Body of pancreas (tissue), 4 donors: ENCODE data around the gene PIK3CD.

Experiments
- POLR2A ChIP-seq, 3 donors: fragments of 450-650 bp; IDR thresholded peaks; one replicate each; pipeline ENCODE4 v1.6.1; 2016; ENCODE audit warnings: antibody characterized with exemption in 3 of 3, mild to moderate bottlenecking in 2 of 3
- TF ChIP-seq, protein P1 (sequence below), 7 experiments: fragments of 450-650 bp in 4 of 7; fragments of 200-600 bp in 3 of 7; sonication (generic) in 3 of 7; IDR thresholded peaks; one replicate each; pipeline ENCODE4 v1.5.1; 2016 to 2019; ENCODE audit warnings: antibody characterized with exemption in 7 of 7

DNA sequence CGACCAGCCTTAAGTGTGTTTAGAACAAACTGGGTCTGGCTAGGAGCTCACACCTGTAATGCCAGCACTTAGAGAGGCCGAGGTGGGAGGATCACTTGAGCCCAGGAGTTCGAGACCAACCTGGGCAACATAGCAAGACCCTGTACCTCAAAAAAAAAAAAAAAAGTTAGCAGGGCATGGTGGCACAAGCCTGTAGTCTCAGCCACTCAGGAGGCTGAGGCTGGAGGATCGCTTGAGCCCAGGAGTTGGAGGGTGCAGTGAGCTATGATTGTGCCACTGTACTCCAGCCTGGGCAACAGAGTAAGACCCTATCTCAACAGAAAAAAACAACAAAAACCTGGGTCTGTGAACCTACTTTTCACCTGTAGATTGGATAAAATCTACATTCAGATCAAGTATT lies 54.6 kb downstream of the PIK3CD start:
- TF ChIP-seq, protein P1, sequence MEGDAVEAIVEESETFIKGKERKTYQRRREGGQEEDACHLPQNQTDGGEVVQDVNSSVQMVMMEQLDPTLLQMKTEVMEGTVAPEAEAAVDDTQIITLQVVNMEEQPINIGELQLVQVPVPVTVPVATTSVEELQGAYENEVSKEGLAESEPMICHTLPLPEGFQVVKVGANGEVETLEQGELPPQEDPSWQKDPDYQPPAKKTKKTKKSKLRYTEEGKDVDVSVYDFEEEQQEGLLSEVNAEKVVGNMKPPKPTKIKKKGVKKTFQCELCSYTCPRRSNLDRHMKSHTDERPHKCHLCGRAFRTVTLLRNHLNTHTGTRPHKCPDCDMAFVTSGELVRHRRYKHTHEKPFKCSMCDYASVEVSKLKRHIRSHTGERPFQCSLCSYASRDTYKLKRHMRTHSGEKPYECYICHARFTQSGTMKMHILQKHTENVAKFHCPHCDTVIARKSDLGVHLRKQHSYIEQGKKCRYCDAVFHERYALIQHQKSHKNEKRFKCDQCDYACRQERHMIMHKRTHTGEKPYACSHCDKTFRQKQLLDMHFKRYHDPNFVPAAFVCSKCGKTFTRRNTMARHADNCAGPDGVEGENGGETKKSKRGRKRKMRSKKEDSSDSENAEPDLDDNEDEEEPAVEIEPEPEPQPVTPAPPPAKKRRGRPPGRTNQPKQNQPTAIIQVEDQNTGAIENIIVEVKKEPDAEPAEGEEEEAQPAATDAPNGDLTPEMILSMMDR (IDR thresholded peaks at IDR 0.05), result no peak
- no peak for TF ChIP-seq POLR2A (IDR thresholded peaks at IDR 0.05)
